Measurements from ENCODE around the gene MTURN.

Gene MTURN

GRCh38 chr7:30155481-30155880 lies 20.7 kb downstream of the MTURN start:
- TF ChIP-seq YY1 (IDR thresholded peaks at IDR 0.05; ENCODE audit: low read depth) (no peak), FOXM1 (IDR thresholded peaks at IDR 0.05; ENCODE audit: borderline replicate concordance, low read depth) (no peak), TCF12 (IDR thresholded peaks at IDR 0.05; ENCODE audit: low read depth) (no peak), MAX (IDR thresholded peaks at IDR 0.05) (no peak), CEBPB (IDR thresholded peaks at IDR 0.05) (no peak)

DNA sequence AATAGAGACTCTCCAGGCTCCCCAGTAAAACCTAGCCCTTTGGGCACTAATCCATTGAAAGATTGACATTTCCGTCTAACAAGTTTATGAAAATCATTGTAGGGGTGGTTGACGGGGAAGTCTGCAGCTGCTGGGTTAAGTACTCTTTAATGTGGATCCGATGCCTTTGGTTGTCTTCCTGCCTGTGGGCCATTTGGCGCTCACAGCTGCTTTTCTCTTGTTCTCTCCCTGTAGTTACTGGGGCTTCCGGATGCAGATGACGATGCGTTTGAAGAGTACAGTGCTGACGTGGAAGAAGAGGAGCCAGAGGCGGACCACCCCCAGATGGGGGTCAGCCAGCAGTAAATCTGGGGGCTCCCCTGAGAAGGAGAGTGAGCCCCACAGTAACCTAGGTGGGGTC lies 22.4 kb downstream of the MTURN start:
- TF ChIP-seq USF1 (IDR thresholded peaks at IDR 0.05) (no peak), ZBTB7A (IDR thresholded peaks at IDR 0.05; ENCODE audit: low read depth) (no peak), MAX (IDR thresholded peaks at IDR 0.05) (no peak), TCF12 (IDR thresholded peaks at IDR 0.05; ENCODE audit: low read depth) (no peak), EP300 (IDR thresholded peaks at IDR 0.05; ENCODE audit: borderline replicate concordance) (no peak), CREB1 (IDR thresholded peaks at IDR 0.05; ENCODE audit: low read depth) (no peak), NFIC (IDR thresholded peaks at IDR 0.05) (no peak), RAD21 (IDR thresholded peaks at IDR 0.05; ENCODE audit: low read depth) (no peak), EGR1 (IDR thresholded peaks at IDR 0.05) (no peak), FOXM1 (IDR thresholded peaks at IDR 0.05; ENCODE audit: borderline replicate concordance, low read depth) (no peak)
- TF ChIP-seq, protein P1, sequence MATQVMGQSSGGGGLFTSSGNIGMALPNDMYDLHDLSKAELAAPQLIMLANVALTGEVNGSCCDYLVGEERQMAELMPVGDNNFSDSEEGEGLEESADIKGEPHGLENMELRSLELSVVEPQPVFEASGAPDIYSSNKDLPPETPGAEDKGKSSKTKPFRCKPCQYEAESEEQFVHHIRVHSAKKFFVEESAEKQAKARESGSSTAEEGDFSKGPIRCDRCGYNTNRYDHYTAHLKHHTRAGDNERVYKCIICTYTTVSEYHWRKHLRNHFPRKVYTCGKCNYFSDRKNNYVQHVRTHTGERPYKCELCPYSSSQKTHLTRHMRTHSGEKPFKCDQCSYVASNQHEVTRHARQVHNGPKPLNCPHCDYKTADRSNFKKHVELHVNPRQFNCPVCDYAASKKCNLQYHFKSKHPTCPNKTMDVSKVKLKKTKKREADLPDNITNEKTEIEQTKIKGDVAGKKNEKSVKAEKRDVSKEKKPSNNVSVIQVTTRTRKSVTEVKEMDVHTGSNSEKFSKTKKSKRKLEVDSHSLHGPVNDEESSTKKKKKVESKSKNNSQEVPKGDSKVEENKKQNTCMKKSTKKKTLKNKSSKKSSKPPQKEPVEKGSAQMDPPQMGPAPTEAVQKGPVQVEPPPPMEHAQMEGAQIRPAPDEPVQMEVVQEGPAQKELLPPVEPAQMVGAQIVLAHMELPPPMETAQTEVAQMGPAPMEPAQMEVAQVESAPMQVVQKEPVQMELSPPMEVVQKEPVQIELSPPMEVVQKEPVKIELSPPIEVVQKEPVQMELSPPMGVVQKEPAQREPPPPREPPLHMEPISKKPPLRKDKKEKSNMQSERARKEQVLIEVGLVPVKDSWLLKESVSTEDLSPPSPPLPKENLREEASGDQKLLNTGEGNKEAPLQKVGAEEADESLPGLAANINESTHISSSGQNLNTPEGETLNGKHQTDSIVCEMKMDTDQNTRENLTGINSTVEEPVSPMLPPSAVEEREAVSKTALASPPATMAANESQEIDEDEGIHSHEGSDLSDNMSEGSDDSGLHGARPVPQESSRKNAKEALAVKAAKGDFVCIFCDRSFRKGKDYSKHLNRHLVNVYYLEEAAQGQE (IDR thresholded peaks at IDR 0.05; ENCODE audit: low read depth), result no peak

DNA sequence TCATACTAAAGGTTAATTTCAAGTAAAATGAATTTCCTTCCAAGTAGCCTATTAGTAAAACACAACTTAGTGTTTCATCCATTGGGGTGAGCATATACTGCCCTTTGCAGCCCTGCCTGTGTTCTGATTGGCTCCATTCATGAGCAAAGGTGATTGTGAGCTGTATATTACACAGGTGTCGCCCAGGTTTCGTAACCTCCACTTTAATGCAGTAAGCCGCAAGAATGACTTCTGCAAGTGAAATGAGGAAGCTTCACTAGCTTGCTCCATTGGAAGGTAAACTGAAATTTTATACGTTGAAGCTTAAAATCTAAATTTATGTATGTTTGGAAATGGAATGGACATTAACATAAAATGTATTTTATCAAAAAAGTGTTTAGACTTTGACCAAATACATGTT lies 24.4 kb downstream of the MTURN start:
- no peak for TF ChIP-seq CEBPB (IDR thresholded peaks at IDR 0.05)
- no peak for TF ChIP-seq TAF1 (IDR thresholded peaks at IDR 0.05; ENCODE audit: low read depth)
- TF ChIP-seq, protein P1 (IDR thresholded peaks at IDR 0.05; ENCODE audit: low read depth), result no peak
- no peak for TF ChIP-seq FOXM1 (IDR thresholded peaks at IDR 0.05; ENCODE audit: borderline replicate concordance, low read depth)
- no peak for TF ChIP-seq RAD21 (IDR thresholded peaks at IDR 0.05; ENCODE audit: low read depth)
- TF ChIP-seq MAX (IDR thresholded peaks at IDR 0.05), result no peak
- TF ChIP-seq EP300 (IDR thresholded peaks at IDR 0.05; ENCODE audit: borderline replicate concordance), result no peak
- TF ChIP-seq TCF12 (IDR thresholded peaks at IDR 0.05; ENCODE audit: low read depth), result no peak
- no peak for TF ChIP-seq EGR1 (IDR thresholded peaks at IDR 0.05)
- no peak for TF ChIP-seq NFIC (IDR thresholded peaks at IDR 0.05)
- no peak for TF ChIP-seq TEAD4 (IDR thresholded peaks at IDR 0.05)
- TF ChIP-seq ZBTB7A (IDR thresholded peaks at IDR 0.05; ENCODE audit: low read depth), result no peak

DNA sequence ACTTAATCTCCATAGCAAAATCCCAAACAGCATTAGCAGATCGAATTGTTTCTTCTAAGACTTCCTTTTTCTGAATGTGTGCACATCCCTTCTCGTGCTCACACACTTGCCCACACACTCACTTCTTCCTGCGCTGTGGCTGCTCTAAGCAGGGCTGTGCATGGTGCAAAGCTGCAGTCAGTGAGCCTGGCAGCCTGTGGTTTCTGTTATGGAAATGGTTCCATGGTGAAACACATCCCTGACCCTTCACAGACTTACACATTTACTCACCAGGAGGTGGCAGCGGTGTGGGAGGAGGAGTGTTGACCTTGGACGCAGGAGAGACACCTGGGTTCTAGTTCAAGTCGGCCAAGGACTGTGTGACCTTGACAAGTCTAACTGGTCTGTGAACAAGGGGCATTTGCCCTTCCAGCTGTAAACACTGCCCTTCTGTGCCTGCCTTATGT lies 24.9 kb downstream of the MTURN start:
- TF ChIP-seq EP300 (IDR thresholded peaks at IDR 0.05; ENCODE audit: borderline replicate concordance) (no peak), RAD21 (IDR thresholded peaks at IDR 0.05; ENCODE audit: low read depth) (peak; percentile 27; the same call in 1 of the 2 replicates)

- TF ChIP-seq TAF1 (IDR thresholded peaks at IDR 0.05; ENCODE audit: low read depth), result no peak
These were observed 25.5 kb downstream of the MTURN start for GRCh38 chr7:30160329-30160728.

GRCh38 chr7:30162133-30162532 lies 27.3 kb downstream of the MTURN start:
- TF ChIP-seq, protein P1 (IDR thresholded peaks at IDR 0.05; ENCODE audit: low read depth), result no peak
- TF ChIP-seq CEBPB (IDR thresholded peaks at IDR 0.05) (no peak), MAX (IDR thresholded peaks at IDR 0.05) (no peak), USF1 (IDR thresholded peaks at IDR 0.05) (no peak), YY1 (IDR thresholded peaks at IDR 0.05; ENCODE audit: low read depth) (no peak), TAF1 (IDR thresholded peaks at IDR 0.05; ENCODE audit: low read depth) (no peak), ZBTB7A (IDR thresholded peaks at IDR 0.05; ENCODE audit: low read depth) (no peak), RAD21 (IDR thresholded peaks at IDR 0.05; ENCODE audit: low read depth) (no peak), CREB1 (IDR thresholded peaks at IDR 0.05; ENCODE audit: low read depth) (no peak), NFIC (IDR thresholded peaks at IDR 0.05) (no peak), TCF12 (IDR thresholded peaks at IDR 0.05; ENCODE audit: low read depth) (no peak), TEAD4 (IDR thresholded peaks at IDR 0.05) (no peak), EP300 (IDR thresholded peaks at IDR 0.05; ENCODE audit: borderline replicate concordance) (no peak), FOXM1 (IDR thresholded peaks at IDR 0.05; ENCODE audit: borderline replicate concordance, low read depth) (no peak), EGR1 (IDR thresholded peaks at IDR 0.05) (no peak)

Data from Ishikawa (cell line).